ENCODE results near the gene AP3M1.

AP3M1 gene

GRCh38 chr10:74176380-74177139 is 25.9 kb upstream of the AP3M1 start:
- peaks cover 0 to 2% of the 10 kb centered on the region in 2 experiments for H3K4me1 ChIP-seq (ENCODE audit: control insufficient read depth in 1 of 2, insufficient read depth in 2 of 2, low read length in 2 of 2)
- H2AFZ ChIP-seq (ENCODE audit: insufficient read depth, low read length, poor library complexity): peak overlapping the region; percentile 90
- H3K79me1 ChIP-seq (ENCODE audit: low read length): peaks cover 10% of the 10 kb centered on the region
- peak overlapping the region; percentile 77 for H2BK5ac ChIP-seq (ENCODE audit: low read depth, low read length, poor library complexity)
- H2BK120ac ChIP-seq (ENCODE audit: insufficient read depth, low read length, poor library complexity): peak overlapping the region; percentile 77
- peak overlapping the region; percentile 71 for H3K18ac ChIP-seq (ENCODE audit: low read length)
- H3K9me3 ChIP-seq (ENCODE audit: insufficient read depth, low read depth, low read length): no peaks in the 10 kb centered on the region
- H3K23ac ChIP-seq (ENCODE audit: low read length): no peak overlapping the region
- H4K8ac ChIP-seq (ENCODE audit: low read depth, low read length): peak overlapping the region; percentile 86
- peak overlapping the region; percentile 81 for H3K9ac ChIP-seq (ENCODE audit: low read length)
- peak; percentile 97 to 98 for DNase-seq
- H2BK12ac ChIP-seq (ENCODE audit: low read length): peak overlapping the region; percentile 20
- no peaks in the 10 kb centered on the region for H3K27me3 ChIP-seq (ENCODE audit: insufficient read depth, low read length)
- H3K27ac ChIP-seq (ENCODE audit: low read depth, low read length): peak overlapping the region; percentile 82
- H3K4me2 ChIP-seq (ENCODE audit: low read length): peak overlapping the region; percentile 90
- no peaks in the 10 kb centered on the region for H3K36me3 ChIP-seq (ENCODE audit: control insufficient read depth in 1 of 2, insufficient read depth in 2 of 2, low read length in 2 of 2)
- peak overlapping the region; percentile 39 for H4K12ac ChIP-seq (ENCODE audit: low read depth, low read length)
- H3K4ac ChIP-seq (ENCODE audit: low read depth, low read length): peak overlapping the region; percentile 18
- H3K4me3 ChIP-seq (ENCODE audit: low read depth, low read length): peak overlapping the region; percentile 93
- H3K14ac ChIP-seq (ENCODE audit: low read length): peak overlapping the region; percentile 90
- H4K91ac ChIP-seq (ENCODE audit: low read depth, low read length): peak overlapping the region; percentile 68
- WGBS (ENCODE audit: extremely low coverage, insufficient coverage, insufficient read length): no CpG with 5 or more reads among the region's 72 CpGs
- H3K79me2 ChIP-seq (ENCODE audit: control insufficient read depth, insufficient read depth, low read length, poor library complexity): peaks cover 9% of the 10 kb centered on the region
- H2AK5ac ChIP-seq (ENCODE audit: low read length): no peak overlapping the region

GRCh38 chr10:74175510-74176379 is 25.1 kb upstream of the AP3M1 start:
- Histone ChIP-seq H2BK12ac (ENCODE audit: low read length) (no peak overlapping the region), H3K79me1 (ENCODE audit: low read length) (peaks cover 10% of the 10 kb centered on the region), H3K4me1 (ENCODE audit: control insufficient read depth in 1 of 2, insufficient read depth in 2 of 2, low read length in 2 of 2) (peaks cover 0 to 2% of the 10 kb centered on the region in 2 experiments), H3K14ac (ENCODE audit: low read length) (no peak overlapping the region), H3K9ac (ENCODE audit: low read length) (peak overlapping the region; percentile 81), H3K9me3 (ENCODE audit: insufficient read depth, low read depth, low read length) (no peaks in the 10 kb centered on the region), H3K27me3 (ENCODE audit: insufficient read depth, low read length) (no peaks in the 10 kb centered on the region), H2AFZ (ENCODE audit: insufficient read depth, low read length, poor library complexity) (peak overlapping the region; percentile 6), H2BK120ac (ENCODE audit: insufficient read depth, low read length, poor library complexity) (no peak overlapping the region), H3K79me2 (ENCODE audit: control insufficient read depth, insufficient read depth, low read length, poor library complexity) (peaks cover 9% of the 10 kb centered on the region), H3K27ac (ENCODE audit: low read depth, low read length) (peak overlapping the region; percentile 82), H3K4ac (ENCODE audit: low read depth, low read length) (no peak overlapping the region), H3K23ac (ENCODE audit: low read length) (no peak overlapping the region), H2BK5ac (ENCODE audit: low read depth, low read length, poor library complexity) (peak overlapping the region; percentile 77), H3K36me3 (ENCODE audit: control insufficient read depth in 1 of 2, insufficient read depth in 2 of 2, low read length in 2 of 2) (no peaks in the 10 kb centered on the region), H4K91ac (ENCODE audit: low read depth, low read length) (peak overlapping the region; percentile 68), H4K8ac (ENCODE audit: low read depth, low read length) (peak overlapping the region; percentile 86), H3K4me3 (ENCODE audit: low read depth, low read length) (peak overlapping the region; percentile 93), H2AK5ac (ENCODE audit: low read length) (no peak overlapping the region), H4K12ac (ENCODE audit: low read depth, low read length) (no peak overlapping the region), H3K4me2 (ENCODE audit: low read length) (peak overlapping the region; percentile 90), H3K18ac (ENCODE audit: low read length) (no peak overlapping the region)
- no CpG with 5 or more reads among the region's 10 CpGs for WGBS (ENCODE audit: extremely low coverage, insufficient coverage, insufficient read length)
- DNase-seq: no peak

GRCh38 chr10:74174521-74174920 is 23.9 kb upstream of the AP3M1 start:
- no peak overlapping the region for H3K27ac ChIP-seq (ENCODE audit: low read depth, low read length)
- H2BK12ac ChIP-seq (ENCODE audit: low read length): no peak overlapping the region
- no peak overlapping the region for H3K4ac ChIP-seq (ENCODE audit: low read depth, low read length)
- no peak overlapping the region for H3K9ac ChIP-seq (ENCODE audit: low read length)
- no peak overlapping the region for H2BK120ac ChIP-seq (ENCODE audit: insufficient read depth, low read length, poor library complexity)
- no peak overlapping the region for H2AK5ac ChIP-seq (ENCODE audit: low read length)
- no peaks in the 10 kb centered on the region for H3K27me3 ChIP-seq (ENCODE audit: insufficient read depth, low read length)
- peaks cover 0 to 2% of the 10 kb centered on the region in 2 experiments for H3K4me1 ChIP-seq (ENCODE audit: control insufficient read depth in 1 of 2, insufficient read depth in 2 of 2, low read length in 2 of 2)
- H3K23ac ChIP-seq (ENCODE audit: low read length): no peak overlapping the region
- H3K79me2 ChIP-seq (ENCODE audit: control insufficient read depth, insufficient read depth, low read length, poor library complexity): peaks cover 9% of the 10 kb centered on the region
- no peak overlapping the region for H3K14ac ChIP-seq (ENCODE audit: low read length)
- H3K9me3 ChIP-seq (ENCODE audit: insufficient read depth, low read depth, low read length): no peaks in the 10 kb centered on the region
- no peaks in the 10 kb centered on the region for H3K36me3 ChIP-seq (ENCODE audit: control insufficient read depth in 1 of 2, insufficient read depth in 2 of 2, low read length in 2 of 2)
- H4K91ac ChIP-seq (ENCODE audit: low read depth, low read length): no peak overlapping the region
- no peak overlapping the region for H3K4me2 ChIP-seq (ENCODE audit: low read length)
- H4K8ac ChIP-seq (ENCODE audit: low read depth, low read length): no peak overlapping the region
- no peak for DNase-seq
- no CpG with 5 or more reads among the region's 3 CpGs for WGBS (ENCODE audit: extremely low coverage, insufficient coverage, insufficient read length)
- no peak overlapping the region for H2AFZ ChIP-seq (ENCODE audit: insufficient read depth, low read length, poor library complexity)
- H4K12ac ChIP-seq (ENCODE audit: low read depth, low read length): no peak overlapping the region
- H3K18ac ChIP-seq (ENCODE audit: low read length): no peak overlapping the region
- H2BK5ac ChIP-seq (ENCODE audit: low read depth, low read length, poor library complexity): no peak overlapping the region
- H3K79me1 ChIP-seq (ENCODE audit: low read length): peaks cover 10% of the 10 kb centered on the region
- H3K4me3 ChIP-seq (ENCODE audit: low read depth, low read length): no peak overlapping the region

GRCh38 chr10:74171625-74172024 is 21.0 kb upstream of the AP3M1 start:
- Histone ChIP-seq H3K79me2 (ENCODE audit: control insufficient read depth, insufficient read depth, low read length, poor library complexity) (peaks cover 3% of the 10 kb centered on the region), H3K18ac (ENCODE audit: low read length) (no peak overlapping the region), H3K4me3 (ENCODE audit: low read depth, low read length) (no peak overlapping the region), H3K4me2 (ENCODE audit: low read length) (no peak overlapping the region), H2BK120ac (ENCODE audit: insufficient read depth, low read length, poor library complexity) (no peak overlapping the region), H3K4ac (ENCODE audit: low read depth, low read length) (no peak overlapping the region), H3K14ac (ENCODE audit: low read length) (no peak overlapping the region), H4K91ac (ENCODE audit: low read depth, low read length) (no peak overlapping the region), H2BK12ac (ENCODE audit: low read length) (no peak overlapping the region), H2AK5ac (ENCODE audit: low read length) (no peak overlapping the region), H3K36me3 (ENCODE audit: control insufficient read depth in 1 of 2, insufficient read depth in 2 of 2, low read length in 2 of 2) (no peaks in the 10 kb centered on the region), H3K27ac (ENCODE audit: low read depth, low read length) (no peak overlapping the region), H3K9ac (ENCODE audit: low read length) (no peak overlapping the region), H3K23ac (ENCODE audit: low read length) (no peak overlapping the region), H3K9me3 (ENCODE audit: insufficient read depth, low read depth, low read length) (no peaks in the 10 kb centered on the region), H3K27me3 (ENCODE audit: insufficient read depth, low read length) (no peaks in the 10 kb centered on the region), H2BK5ac (ENCODE audit: low read depth, low read length, poor library complexity) (no peak overlapping the region), H4K12ac (ENCODE audit: low read depth, low read length) (no peak overlapping the region), H2AFZ (ENCODE audit: insufficient read depth, low read length, poor library complexity) (no peak overlapping the region), H3K79me1 (ENCODE audit: low read length) (peaks cover 4% of the 10 kb centered on the region), H3K4me1 (ENCODE audit: control insufficient read depth in 1 of 2, insufficient read depth in 2 of 2, low read length in 2 of 2) (no peaks in the 10 kb centered on the region), H4K8ac (ENCODE audit: low read depth, low read length) (no peak overlapping the region)
- no CpG with 5 or more reads among the region's 2 CpGs for WGBS (ENCODE audit: extremely low coverage, insufficient coverage, insufficient read length)
- DNase-seq: no peak
